IMR-90 (cell line): Measurements from ENCODE around the gene MET. TPM values are rescaled to one million over a fixed set of nuclear protein-coding genes. Genes with fewer than 3 reads are reported as not detected.

Experiments used
- ATAC-seq: fragments of 200-7000 bp; cut with Tn5 transposase; 2 replicates; pipeline ENCODE4 v1.9.1; 2020; ENCODE audit warnings: low read depth, mild to moderate bottlenecking, moderate library complexity
- BruUV-seq: library from RNA; stranded (reverse); fragments of 400-500 nt; replicated peaks from 2 replicates; lab custom pipeline; 2021; lab: Mats Ljungman, UMichigan
- CTCF ChIA-PET: fragments of 300-600 bp; formaldehyde crosslinking; extraction: SDS; loops from one replicate; lab custom pipeline; 2021; ENCODE audit warnings: antibody characterized with exemption; lab: Yijun Ruan, JAX
- POLR2A ChIA-PET: fragments of 300-600 bp; sonication (Branson Sonifier 250); formaldehyde crosslinking; loops from one replicate; lab custom pipeline; 2022; ENCODE audit warnings: antibody characterized with exemption; ENCODE audit not compliant: unreplicated experiment; lab: Charles Lee
- DNase-seq: peaks from one replicate; pipeline ENCODE4 v3.0.0; 2013
- H2AFZ ChIP-seq: replicated peaks from 2 replicates; pipeline ENCODE3; 2013; ENCODE audit warnings: low read length, mild to moderate bottlenecking; ENCODE audit not compliant: poor library complexity
- H2AK5ac ChIP-seq: 2 replicates; pipeline ENCODE4 v1.6.1; 2013; ENCODE audit warnings: low read depth, low read length, inconsistent platforms
- H2AK9ac ChIP-seq: replicated peaks from 2 replicates; pipeline ENCODE3; 2013; ENCODE audit warnings: mild to moderate bottlenecking, low read depth, low read length, moderate library complexity; ENCODE audit not compliant: poor library complexity
- H2BK120ac ChIP-seq: 2 replicates; pipeline ENCODE4 v1.6.1; 2013; ENCODE audit warnings: low read depth, low read length, inconsistent platforms
- H2BK15ac ChIP-seq: 3 replicates; pipeline ENCODE4 v1.6.1; 2013; ENCODE audit warnings: low read depth, low read length, inconsistent platforms
- H2BK20ac ChIP-seq: 2 replicates; pipeline ENCODE4 v1.6.1; 2013; ENCODE audit warnings: low read depth, mild to moderate bottlenecking, inconsistent platforms, low read length, moderate library complexity
- H2BK5ac ChIP-seq: 2 replicates; pipeline ENCODE4 v1.6.1; 2013; ENCODE audit warnings: mild to moderate bottlenecking, low read depth, low read length, inconsistent platforms; ENCODE audit not compliant: poor library complexity, severe bottlenecking
- H3K14ac ChIP-seq: replicated peaks from 2 replicates; pipeline ENCODE4 v1.6.1; 2013; ENCODE audit warnings: low read depth, low read length, inconsistent platforms
- H3K18ac ChIP-seq: 2 replicates; pipeline ENCODE4 v1.6.1; 2013; ENCODE audit warnings: low read depth, low read length, control low read depth
- H3K23ac ChIP-seq: 2 replicates; pipeline ENCODE4 v1.6.1; 2013; ENCODE audit warnings: low read depth, low read length, inconsistent platforms
- H3K27ac ChIP-seq: 2 replicates; pipeline ENCODE4 v1.5.1; 2013; ENCODE audit warnings: mild to moderate bottlenecking, control low read depth, low read length; ENCODE audit not compliant: insufficient read depth
- H3K27me3 ChIP-seq: 2 replicates; pipeline ENCODE4 v1.6.1; 2013; ENCODE audit warnings: low read length; ENCODE audit not compliant: control insufficient read depth, insufficient read depth
- H3K36me3 ChIP-seq: 2 replicates; pipeline ENCODE4 v1.6.1; 2013; ENCODE audit warnings: low read length, mixed read lengths; ENCODE audit not compliant: control insufficient read depth, insufficient read depth
- H3K4ac ChIP-seq: 2 replicates; pipeline ENCODE4 v1.6.1; 2013; ENCODE audit warnings: low read depth, low read length, inconsistent platforms
- H3K4me1 ChIP-seq: 2 replicates; pipeline ENCODE4 v1.6.1; 2013; ENCODE audit warnings: low read length, mixed read lengths; ENCODE audit not compliant: control insufficient read depth, insufficient read depth
- H3K4me2 ChIP-seq: 2 replicates; pipeline ENCODE4 v1.6.1; 2013; ENCODE audit warnings: low read depth, mild to moderate bottlenecking, control low read depth, low read length, moderate library complexity
- H3K4me3 ChIP-seq: 2 replicates; pipeline ENCODE4 v1.5.1; 2013; ENCODE audit warnings: low read depth, mild to moderate bottlenecking, control low read depth, low read length, moderate library complexity; ENCODE audit not compliant: insufficient read depth
- H3K56ac ChIP-seq: 2 replicates; pipeline ENCODE4 v1.6.1; 2013; ENCODE audit warnings: low read length, inconsistent platforms; ENCODE audit not compliant: insufficient read depth; ENCODE audit errors: extremely low read depth
- H3K79me1 ChIP-seq, 2 experiments: 2 replicates each; pipeline ENCODE4 v1.6.1; 2013; ENCODE audit warnings: low read length in 2 of 2, inconsistent platforms in 1 of 2, low read depth in 1 of 2
- H3K9ac ChIP-seq: 2 replicates; pipeline ENCODE4 v1.6.1; 2013; ENCODE audit warnings: low read depth, low read length, control low read depth
- H3K9me1 ChIP-seq: 2 replicates; pipeline ENCODE4 v1.6.1; 2013; ENCODE audit warnings: low read length, inconsistent platforms; ENCODE audit not compliant: insufficient read depth
- H3K9me3 ChIP-seq: 2 replicates; pipeline ENCODE4 v1.6.1; 2013; ENCODE audit warnings: low read length; ENCODE audit not compliant: control insufficient read depth, insufficient read depth
- H4K20me1 ChIP-seq: 2 replicates; pipeline ENCODE4 v1.6.1; 2013; ENCODE audit warnings: low read length, inconsistent platforms; ENCODE audit not compliant: insufficient read depth
- H4K5ac ChIP-seq: 2 replicates; pipeline ENCODE4 v1.6.1; 2013; ENCODE audit warnings: mild to moderate bottlenecking, low read depth, low read length, control low read depth
- H4K8ac ChIP-seq, 2 experiments: 2 replicates each; pipeline ENCODE4 v1.6.1; 2013; ENCODE audit warnings: low read depth in 2 of 2, low read length in 2 of 2, control low read depth in 1 of 2, inconsistent platforms in 1 of 2
- H4K91ac ChIP-seq: 2 replicates; pipeline ENCODE4 v1.6.1; 2013; ENCODE audit warnings: low read depth, low read length, inconsistent platforms; ENCODE audit not compliant: insufficient read depth
- CEBPB ChIP-seq: IDR thresholded peaks from 2 replicates; pipeline ENCODE4 v1.6.1; 2012; ENCODE audit warnings: low read depth, low read length, improper control_type of control experiment
- RCOR1 ChIP-seq: IDR thresholded peaks from 2 replicates; pipeline ENCODE4 v1.6.1; 2012; ENCODE audit warnings: mild to moderate bottlenecking, low read length, improper control_type of control experiment; ENCODE audit not compliant: insufficient replicate concordance
- WGBS, 2 experiments: methylation state at CpG; one replicate each; pipeline versions ENCODE4 v1.1.5 to v1.1.7; 2013; ENCODE audit warnings: missing lambda C conversion rate in 2 of 2; ENCODE audit not compliant: insufficient read length in 1 of 2; ENCODE audit errors: extremely low coverage in 2 of 2; 5-methylcytosine and 5-hydroxymethylcytosine counted together
- dilution Hi-C: fragments of 300-500 bp; cut with HindIII; formaldehyde crosslinking; loops from one replicate; pipeline ENCODE4 v1.14.3; 2018; ENCODE audit warnings: low sequenced_read_pairs; ENCODE audit not compliant: unreplicated experiment
- in situ Hi-C: fragments of 300-500 bp; cut with MboI; formaldehyde crosslinking; loops from 3 replicates; pipeline ENCODE4 v1.14.3; 2019; ENCODE audit warnings: low sequenced_read_pairs, inconsistent platforms, mixed read lengths
- intact Hi-C: fragments of 100-400 bp; cut with micrococcal nuclease; formaldehyde crosslinking; loops from 2 replicates; pipeline ENCODE4 v1.10.0; 2022
- polyA plus RNA-seq, 3 experiments: library from polyadenylated mRNA; depleted of rRNA; stranded (reverse); fragments of >200 nt; gene quantifications; 2 replicates each; pipeline ENCODE4 v1.2.3, GENCODE V29; 2012; ENCODE audit warnings: low replicate concordance in 1 of 3
- total RNA-seq: library from RNA; depleted of rRNA; stranded (reverse); fragments of >200 nt; gene quantifications from 2 replicates; pipeline ENCODE4 v1.2.3, GENCODE V29; 2012

Gene MET
- total and polyA plus RNA-seq, 2 of the 4 experiments (the other 2 are of a cell fraction) = 15.0 to 84.6 TPM

GRCh38 chr7:116652793-116653192 lies 19.2 kb upstream of the MET start:
- H4K8ac ChIP-seq = peak overlapping the region in 1 of 2 experiments; percentile 4; a peak in 1 of 4 replicates
- TF ChIP-seq RCOR1 = no peak
- peak; percentile 67 for TF ChIP-seq CEBPB
- ATAC-seq = no peak
- CTCF ChIA-PET = interaction anchor here (1.4 kb wide), 1 partner anchor 22 kb away, joined by 3 read pairs; no protein-coding TSS in a partner anchor
- no peaks in the 10 kb centered on the region for H3K36me3 ChIP-seq
- H2AK9ac ChIP-seq = peak overlapping the region; percentile 20
- no peaks in the 10 kb centered on the region for H4K20me1 ChIP-seq
- H3K23ac ChIP-seq = 0 out of 2 replicates have a peak overlapping the region, but pooled peaks have one; percentile 56
- H3K4me3 ChIP-seq = no peak overlapping the region
- no peaks in the 10 kb centered on the region for H3K79me1 ChIP-seq
- no TSS peak for BruUV-seq
- intact Hi-C loops = no loop called here
- H3K14ac ChIP-seq = peak overlapping the region; percentile 83
- peak; percentile 44 for DNase-seq
- peak overlapping the region; percentile 81; the same call in 1 of the 2 replicates for H2BK20ac ChIP-seq
- no CpG with 5 or more reads among the region's 3 CpGs for WGBS, 2 experiments
- no peak overlapping the region; the same call in 1 of the 2 replicates for H3K4me2 ChIP-seq
- in situ Hi-C loops = no loop called here
- peaks cover 2% of the 10 kb centered on the region for H3K27me3 ChIP-seq
- H3K4me1 ChIP-seq = peaks cover 3% of the 10 kb centered on the region; the same call in 1 of the 2 replicates
- H4K91ac ChIP-seq = peak overlapping the region; percentile 6; the same call in 1 of the 2 replicates
- H2BK15ac ChIP-seq = peak overlapping the region; percentile 48; the same call in 1 of the 3 replicates
- dilution Hi-C loops = no loop called here
- no peak overlapping the region for H3K9ac ChIP-seq
- H3K9me1 ChIP-seq = peaks cover 8% of the 10 kb centered on the region
- H3K56ac ChIP-seq = no peak overlapping the region
- no peak overlapping the region for H2AFZ ChIP-seq
- peak overlapping the region; percentile 36 for H2AK5ac ChIP-seq
- peak overlapping the region; percentile 81 for H2BK5ac ChIP-seq
- peak overlapping the region; percentile 56 for H2BK120ac ChIP-seq
- H4K5ac ChIP-seq = peak overlapping the region; percentile 48; the same call in 1 of the 2 replicates
- H3K18ac ChIP-seq = peak overlapping the region; percentile 46; the same call in 1 of the 2 replicates
- no peaks in the 10 kb centered on the region for H3K9me3 ChIP-seq
- H3K4ac ChIP-seq = peak overlapping the region; percentile 15
- POLR2A ChIA-PET = no interaction called here
- H3K27ac ChIP-seq = no peak overlapping the region
